ENCODE results near the gene ELP1. TPM values are rescaled to one million over a fixed set of nuclear protein-coding genes. Genes with fewer than 3 reads are reported as not detected.

ELP1 gene
- polyA plus RNA-seq, 1 donor (not counting 4 experiments of a cell fraction or from before 2014, with no cell fraction given): 49.6 TPM

DNA sequence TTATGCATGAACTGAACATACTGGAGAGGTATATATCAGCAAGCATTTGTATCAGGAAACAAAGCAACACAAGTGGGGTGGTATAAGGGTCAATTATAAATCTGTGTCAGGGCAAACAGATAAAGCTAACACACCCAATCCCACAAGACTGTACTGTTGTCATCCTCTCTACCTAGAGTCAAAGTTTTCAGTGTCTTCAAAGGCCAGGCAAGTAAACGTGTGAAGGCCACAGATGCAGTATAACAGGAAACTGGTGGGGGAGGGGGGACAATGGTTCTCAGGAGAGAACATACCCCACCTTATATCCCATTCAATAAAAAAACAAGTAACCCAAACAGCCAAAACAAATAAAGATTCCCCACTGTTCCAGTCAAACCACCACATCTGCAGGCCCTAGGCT lies 22.1 kb downstream of the ELP1 start:
- Histone ChIP-seq H3K4me1 (ENCODE audit: control insufficient read depth, extremely low read depth, insufficient read depth, low read length) (no peaks in the 10 kb centered on the region), H3K9me3 (ENCODE audit: control insufficient read depth, low read depth, low read length) (no peaks in the 10 kb centered on the region), H3K27ac (ENCODE audit: control insufficient read depth, insufficient read depth, low read length) (no peak overlapping the region), H3K4me2 (ENCODE audit: control insufficient read depth, extremely low read depth, insufficient read depth, low read depth, low read length) (no peak overlapping the region), H3K9me1 (ENCODE audit: control insufficient read depth, extremely low read depth, insufficient read depth, low read length) (no peaks in the 10 kb centered on the region), H4K20me1 (ENCODE audit: control insufficient read depth, extremely low read depth, insufficient read depth, low read length) (no peaks in the 10 kb centered on the region), H3K36me3 (ENCODE audit: control insufficient read depth in 2 of 2, extremely low read depth in 1 of 2, insufficient read depth in 2 of 2, low read length in 2 of 2) (peaks cover 23 to 43% of the 10 kb centered on the region in 2 experiments), H3K27me3 (ENCODE audit: control insufficient read depth, extremely low read depth, insufficient read depth, low read length) (no peaks in the 10 kb centered on the region), H3K79me2 (ENCODE audit: control insufficient read depth, insufficient read depth, low read length) (no peaks in the 10 kb centered on the region), H3K4me3 (ENCODE audit: control insufficient read depth in 2 of 3, extremely low read depth in 1 of 3, insufficient read depth in 2 of 3, low read depth in 1 of 3, low read length in 3 of 3) (no peak overlapping the region), H2AFZ (ENCODE audit: control insufficient read depth, low read length) (no peak overlapping the region), H3K9ac (ENCODE audit: control insufficient read depth, extremely low read depth, insufficient read depth, low read length) (no peak overlapping the region)
- no peak for TF ChIP-seq EZH2 (IDR thresholded peaks at IDR 0.05; ENCODE audit: low read length)
- TF ChIP-seq, protein P1, sequence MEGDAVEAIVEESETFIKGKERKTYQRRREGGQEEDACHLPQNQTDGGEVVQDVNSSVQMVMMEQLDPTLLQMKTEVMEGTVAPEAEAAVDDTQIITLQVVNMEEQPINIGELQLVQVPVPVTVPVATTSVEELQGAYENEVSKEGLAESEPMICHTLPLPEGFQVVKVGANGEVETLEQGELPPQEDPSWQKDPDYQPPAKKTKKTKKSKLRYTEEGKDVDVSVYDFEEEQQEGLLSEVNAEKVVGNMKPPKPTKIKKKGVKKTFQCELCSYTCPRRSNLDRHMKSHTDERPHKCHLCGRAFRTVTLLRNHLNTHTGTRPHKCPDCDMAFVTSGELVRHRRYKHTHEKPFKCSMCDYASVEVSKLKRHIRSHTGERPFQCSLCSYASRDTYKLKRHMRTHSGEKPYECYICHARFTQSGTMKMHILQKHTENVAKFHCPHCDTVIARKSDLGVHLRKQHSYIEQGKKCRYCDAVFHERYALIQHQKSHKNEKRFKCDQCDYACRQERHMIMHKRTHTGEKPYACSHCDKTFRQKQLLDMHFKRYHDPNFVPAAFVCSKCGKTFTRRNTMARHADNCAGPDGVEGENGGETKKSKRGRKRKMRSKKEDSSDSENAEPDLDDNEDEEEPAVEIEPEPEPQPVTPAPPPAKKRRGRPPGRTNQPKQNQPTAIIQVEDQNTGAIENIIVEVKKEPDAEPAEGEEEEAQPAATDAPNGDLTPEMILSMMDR (optimal IDR thresholded peaks at IDR 0.05 in 1 of 3, IDR thresholded peaks at IDR 0.05 in 1 of 3, conservative IDR thresholded peaks at IDR 0.05 in 1 of 3; ENCODE audit: extremely low read depth in 1 of 3, insufficient read depth in 2 of 3, low read length in 3 of 3): no peak
- FAIRE-seq (no peak), DNase-seq (ENCODE audit: low read depth, low spot score) (no peak)
- dilution Hi-C loops (cut with MboI; ENCODE audit: extremely low pct_ligation_motif_present, low sequenced_read_pairs): no loop called here

DNA sequence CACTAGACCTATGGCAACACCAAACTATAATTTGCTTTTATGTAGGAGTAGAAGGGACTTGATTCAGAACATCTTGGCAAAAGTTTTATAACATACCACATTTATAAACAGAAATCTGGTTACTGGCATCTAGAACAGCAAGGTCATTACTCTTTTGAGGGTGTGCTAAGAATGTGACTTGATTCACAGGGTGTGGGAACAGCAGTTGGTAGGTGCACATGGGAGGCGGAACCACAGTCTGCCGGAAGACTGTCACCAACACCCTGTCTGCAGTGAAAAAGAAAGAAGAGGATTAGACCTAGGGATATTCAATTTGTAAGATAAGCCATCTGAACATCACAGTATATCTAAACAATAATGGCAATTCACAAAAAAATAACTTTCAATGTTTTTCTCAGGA lies 23.0 kb downstream of the ELP1 start:
- no peaks in the 10 kb centered on the region for H3K79me2 ChIP-seq (ENCODE audit: control insufficient read depth, insufficient read depth, low read length)
- H3K27me3 ChIP-seq (ENCODE audit: control insufficient read depth, extremely low read depth, insufficient read depth, low read length): no peaks in the 10 kb centered on the region
- no peak overlapping the region for H3K4me2 ChIP-seq (ENCODE audit: control insufficient read depth, extremely low read depth, insufficient read depth, low read depth, low read length)
- no peak overlapping the region for H3K9ac ChIP-seq (ENCODE audit: control insufficient read depth, extremely low read depth, insufficient read depth, low read length)
- peaks cover 25 to 39% of the 10 kb centered on the region in 2 experiments for H3K36me3 ChIP-seq (ENCODE audit: control insufficient read depth in 2 of 2, extremely low read depth in 1 of 2, insufficient read depth in 2 of 2, low read length in 2 of 2)
- no peak overlapping the region for H3K27ac ChIP-seq (ENCODE audit: control insufficient read depth, insufficient read depth, low read length)
- H3K9me3 ChIP-seq (ENCODE audit: control insufficient read depth, low read depth, low read length): no peaks in the 10 kb centered on the region
- no peak overlapping the region for H3K4me3 ChIP-seq (ENCODE audit: control insufficient read depth in 2 of 3, extremely low read depth in 1 of 3, insufficient read depth in 2 of 3, low read depth in 1 of 3, low read length in 3 of 3)
- H2AFZ ChIP-seq (ENCODE audit: control insufficient read depth, low read length): no peak overlapping the region
- FAIRE-seq: no peak
- dilution Hi-C loops (cut with MboI; ENCODE audit: extremely low pct_ligation_motif_present, low sequenced_read_pairs): no loop called here
- H4K20me1 ChIP-seq (ENCODE audit: control insufficient read depth, extremely low read depth, insufficient read depth, low read length): no peaks in the 10 kb centered on the region
- no peaks in the 10 kb centered on the region for H3K9me1 ChIP-seq (ENCODE audit: control insufficient read depth, extremely low read depth, insufficient read depth, low read length)
- no peak for TF ChIP-seq EZH2 (IDR thresholded peaks at IDR 0.05; ENCODE audit: low read length)
- TF ChIP-seq, protein P1 (optimal IDR thresholded peaks at IDR 0.05 in 1 of 3, IDR thresholded peaks at IDR 0.05 in 1 of 3, conservative IDR thresholded peaks at IDR 0.05 in 1 of 3; ENCODE audit: extremely low read depth in 1 of 3, insufficient read depth in 2 of 3, low read length in 3 of 3): no peak
- no peaks in the 10 kb centered on the region for H3K4me1 ChIP-seq (ENCODE audit: control insufficient read depth, extremely low read depth, insufficient read depth, low read length)
- DNase-seq (ENCODE audit: low read depth, low spot score): no peak
